T-helper 9 cell (primary cell): ENCODE data around the gene HTT.

Source experiments
- DNase-seq: peaks from one replicate; pipeline ENCODE4 v3.0.0-alpha.2; 2020

The HTT gene

GRCh38 chr4:3280466-3280865 is 206.0 kb downstream of the HTT start:
- no peak for DNase-seq

- no peak for DNase-seq
Measured at GRCh38 chr4:3283483-3283882, 209.0 kb downstream of the HTT start.

GRCh38 chr4:3283916-3284315 is 209.4 kb downstream of the HTT start:
- no peak for DNase-seq

GRCh38 chr4:3284734-3285557 is 210.5 kb downstream of the HTT start:
- no peak for DNase-seq

- DNase-seq: no peak
Measured at GRCh38 chr4:3285558-3286334, 211.3 kb downstream of the HTT start.

- no peak for DNase-seq
Measured at GRCh38 chr4:3286335-3287175, 212.1 kb downstream of the HTT start.

GRCh38 chr4:3287271-3287971 is 212.9 kb downstream of the HTT start:
- DNase-seq: no peak

GRCh38 chr4:3287972-3288570 is 213.6 kb downstream of the HTT start:
- DNase-seq: no peak

- no peak for DNase-seq
Measured at GRCh38 chr4:3288571-3289094, 214.2 kb downstream of the HTT start.

- DNase-seq: no peak
Measured at GRCh38 chr4:3290476-3290875, 216.0 kb downstream of the HTT start.

- no peak for DNase-seq
Measured at GRCh38 chr4:3290889-3291321, 216.4 kb downstream of the HTT start.

GRCh38 chr4:3291411-3291968 is 217.0 kb downstream of the HTT start:
- no peak for DNase-seq

GRCh38 chr4:3291969-3292570 is 217.6 kb downstream of the HTT start:
- DNase-seq: no peak

GRCh38 chr4:3292571-3293400 is 218.3 kb downstream of the HTT start, which contains the start of gene RGS12:
TSS of gene RGS12 (plus strand) at chr4:3293021. CDS start at chr4:3316171, 23,150 bp downstream.
- DNase-seq: peak; percentile 77
